T47D (cell line): Measurements from ENCODE around the gene CCDC57.

ENCODE experiments used
- DNase-seq, 2 experiments: peaks; one replicate each; pipeline versions ENCODE4 v3.0.0 to v3.0.0-alpha.2; 2011 to 2012; ENCODE audit warnings: low read depth in 1 of 2, low spot score in 1 of 2
- JUND ChIP-seq: IDR thresholded peaks from 2 replicates; pipeline ENCODE4 v1.6.1; 2012; ENCODE audit warnings: low read depth
- in situ Hi-C: cut with HindIII; loops from 2 replicates; pipeline ENCODE4 v1.10.0; 2016; ENCODE audit warnings: low sequenced_read_pairs, low pct_unique_long_range_greater_than_20kb

Gene CCDC57

DNA sequence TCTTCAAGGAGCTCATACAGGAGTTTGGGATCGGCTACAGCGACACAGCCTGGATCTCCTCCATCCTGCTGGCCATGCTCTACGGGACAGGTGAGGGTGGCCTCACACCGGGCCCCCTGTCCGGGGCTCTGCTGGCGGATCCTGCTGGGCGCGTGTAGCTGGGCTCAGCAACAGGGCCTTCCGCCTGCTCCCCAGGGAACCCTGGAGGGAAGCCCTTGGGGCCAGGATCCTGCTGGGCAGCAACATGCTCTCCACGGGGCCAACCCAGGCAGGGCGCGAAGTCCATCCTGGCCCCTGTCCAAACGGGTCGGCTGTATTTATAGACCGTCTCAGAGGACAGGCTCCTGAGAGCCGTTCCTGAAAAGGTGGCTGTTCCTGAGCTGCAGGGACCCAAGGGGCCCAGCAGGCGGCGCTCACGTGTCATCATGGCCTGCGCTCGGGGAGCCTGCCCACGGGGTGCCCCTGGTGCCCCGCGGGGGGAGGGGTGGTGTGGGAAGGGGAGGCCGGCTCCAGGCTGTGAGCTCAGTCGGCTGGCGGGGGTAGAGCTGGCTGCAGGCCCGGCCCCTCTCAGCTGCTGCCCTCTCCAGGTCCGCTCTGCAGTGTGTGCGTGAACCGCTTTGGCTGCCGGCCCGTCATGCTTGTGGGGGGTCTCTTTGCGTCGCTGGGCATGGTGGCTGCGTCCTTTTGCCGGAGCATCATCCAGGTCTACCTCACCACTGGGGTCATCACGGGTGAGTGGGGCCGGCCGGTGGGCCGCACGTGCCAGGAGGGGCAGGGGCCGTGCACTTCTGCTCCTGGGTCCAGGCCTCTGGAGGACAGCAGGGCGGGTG is 23.7 kb upstream of the CCDC57 start:
- TF ChIP-seq JUND, result no peak
- DNase-seq, result peak; percentile 82 to 87
- in situ Hi-C loops, result no loop called here

GRCh38 chr17:82235775-82236141 is 23.1 kb upstream of the CCDC57 start:
- in situ Hi-C loops, result no loop called here
- DNase-seq, result peak in 1 of 2 experiments; percentile 78
- TF ChIP-seq JUND, result no peak

DNA sequence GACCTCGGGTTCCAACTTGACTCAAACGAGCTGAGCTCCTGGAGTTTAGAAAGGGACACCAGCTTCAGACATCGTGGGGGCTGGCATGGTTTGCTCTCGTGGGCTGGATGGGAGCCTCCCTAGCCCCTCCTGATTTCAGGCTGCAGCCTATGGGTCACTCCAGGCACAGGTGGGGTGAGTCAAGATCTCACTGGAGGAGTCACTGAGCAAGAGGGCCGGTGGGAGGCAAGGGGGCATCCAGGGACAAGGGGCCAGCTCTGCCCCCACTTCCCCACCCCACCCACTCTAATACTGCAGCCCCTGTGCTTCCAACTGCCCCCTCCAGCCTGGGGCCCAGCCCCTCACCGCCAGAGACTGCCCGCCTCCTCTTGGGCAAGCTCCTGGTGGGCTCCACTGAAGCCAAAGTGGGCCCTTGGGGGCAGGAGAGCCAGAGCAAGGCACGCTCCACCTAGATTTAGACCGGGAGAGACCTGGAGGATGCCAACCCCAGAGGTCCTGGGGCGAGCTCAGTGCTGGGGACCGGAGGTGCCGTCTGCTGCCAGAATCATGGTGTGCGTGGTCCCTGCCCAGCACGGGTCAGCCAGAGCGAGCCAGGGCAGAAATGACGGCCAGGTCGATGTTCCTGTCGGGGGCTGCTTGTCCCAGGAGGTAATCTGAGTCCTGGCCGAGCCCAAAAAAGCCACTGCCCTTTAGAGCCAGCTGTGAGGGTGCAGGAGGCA is 22.6 kb upstream of the CCDC57 start:
- in situ Hi-C loops, result no loop called here

DNA sequence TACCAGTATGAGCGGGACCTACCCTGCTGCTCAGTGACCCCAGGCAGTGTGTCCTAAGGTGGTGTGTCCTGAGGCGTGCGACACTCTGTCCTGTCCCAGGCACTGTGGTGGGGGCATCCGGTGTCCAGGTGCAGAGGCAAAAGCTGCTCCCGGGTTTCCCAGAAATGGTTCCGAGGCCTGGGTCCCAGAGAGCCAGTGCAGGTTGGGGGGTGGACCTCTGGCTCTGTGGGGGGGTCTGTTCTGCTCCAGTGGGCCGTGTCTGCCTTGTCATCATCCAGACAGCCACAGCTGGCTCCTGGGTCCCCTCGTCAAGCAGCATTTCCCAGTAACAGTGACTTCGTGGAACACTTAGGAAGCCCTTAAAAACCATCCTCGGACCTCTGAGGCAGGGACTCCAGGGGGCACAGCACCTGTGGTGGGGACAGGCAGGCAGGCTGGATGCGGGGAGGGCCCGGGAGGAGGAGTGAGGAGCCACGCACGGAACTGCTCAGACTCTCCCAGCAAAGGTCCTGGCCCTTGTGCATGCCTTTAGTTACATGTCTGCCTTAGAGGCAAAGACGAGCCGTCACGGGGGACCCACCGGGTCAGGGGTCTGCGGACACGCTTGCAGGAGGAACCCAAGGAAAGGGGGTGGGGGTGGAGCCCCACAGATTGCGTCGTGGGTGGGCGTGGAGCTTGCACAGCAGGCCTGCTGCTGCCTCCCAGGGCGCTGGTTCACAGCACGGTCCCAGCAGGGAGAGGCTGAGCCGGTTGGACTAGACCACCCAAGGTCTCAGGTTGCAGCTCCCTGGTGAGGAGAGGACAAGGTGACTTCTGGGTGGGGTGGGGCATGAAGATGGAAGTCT is 21.8 kb upstream of the CCDC57 start:
- peak in 1 of 2 experiments; percentile 92 for DNase-seq
- no peak for TF ChIP-seq JUND
- in situ Hi-C loops, result no loop called here

More for the DNA sequence above, 22.6 kb upstream of the CCDC57 start:
- no peak for TF ChIP-seq JUND
- no peak for DNase-seq

DNA sequence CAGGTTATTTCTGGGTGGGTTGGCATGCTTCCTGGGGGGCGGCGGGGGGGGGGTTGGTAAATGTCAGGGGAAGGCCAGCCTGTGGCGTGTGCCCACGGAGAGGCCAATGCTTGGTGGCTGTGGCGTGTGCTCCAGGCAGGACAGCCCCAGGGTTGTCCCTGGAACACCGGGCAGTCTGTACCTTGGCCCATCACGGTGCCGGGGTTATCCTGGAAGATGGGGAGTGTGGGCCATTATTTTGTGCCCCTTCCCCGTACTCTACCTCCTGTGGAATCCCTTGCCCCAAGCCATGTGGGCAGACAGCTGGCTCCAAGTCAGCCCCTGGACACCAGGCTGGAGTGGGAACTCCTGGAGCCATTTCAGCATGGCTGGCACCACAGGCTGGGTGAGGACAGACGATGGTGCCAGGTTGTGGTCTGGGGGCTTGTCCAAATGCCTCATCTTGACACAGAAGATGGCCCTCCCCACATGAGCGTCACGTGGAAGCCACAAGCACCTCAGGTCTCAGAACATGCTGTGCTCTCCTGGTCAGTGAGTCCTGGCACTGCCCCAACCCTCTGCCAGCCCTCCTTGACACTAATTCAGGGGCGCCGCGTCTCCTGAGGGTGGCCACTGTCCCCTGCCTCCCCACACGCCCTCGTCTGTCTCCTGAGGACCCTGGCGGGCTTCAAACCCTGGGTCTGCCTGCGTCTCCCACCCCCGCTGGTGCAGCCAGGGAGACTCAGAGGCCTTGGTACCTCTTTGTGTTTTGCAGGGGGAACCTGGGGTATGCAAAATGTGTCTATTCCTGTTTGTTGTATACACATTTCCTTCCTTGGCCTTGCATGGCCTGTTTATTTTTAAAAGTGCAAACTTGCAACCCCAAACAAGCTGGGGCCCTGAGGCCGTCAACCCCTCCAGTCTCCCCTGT is 20.5 kb upstream of the CCDC57 start:
- TF ChIP-seq JUND, result no peak
- in situ Hi-C loops, result no loop called here
- DNase-seq, result no peak

- DNase-seq, result no peak
- TF ChIP-seq JUND, result no peak
- in situ Hi-C loops, result no loop called here
Observed at GRCh38 chr17:82232322-82232820, 19.7 kb upstream of the CCDC57 start.

DNA sequence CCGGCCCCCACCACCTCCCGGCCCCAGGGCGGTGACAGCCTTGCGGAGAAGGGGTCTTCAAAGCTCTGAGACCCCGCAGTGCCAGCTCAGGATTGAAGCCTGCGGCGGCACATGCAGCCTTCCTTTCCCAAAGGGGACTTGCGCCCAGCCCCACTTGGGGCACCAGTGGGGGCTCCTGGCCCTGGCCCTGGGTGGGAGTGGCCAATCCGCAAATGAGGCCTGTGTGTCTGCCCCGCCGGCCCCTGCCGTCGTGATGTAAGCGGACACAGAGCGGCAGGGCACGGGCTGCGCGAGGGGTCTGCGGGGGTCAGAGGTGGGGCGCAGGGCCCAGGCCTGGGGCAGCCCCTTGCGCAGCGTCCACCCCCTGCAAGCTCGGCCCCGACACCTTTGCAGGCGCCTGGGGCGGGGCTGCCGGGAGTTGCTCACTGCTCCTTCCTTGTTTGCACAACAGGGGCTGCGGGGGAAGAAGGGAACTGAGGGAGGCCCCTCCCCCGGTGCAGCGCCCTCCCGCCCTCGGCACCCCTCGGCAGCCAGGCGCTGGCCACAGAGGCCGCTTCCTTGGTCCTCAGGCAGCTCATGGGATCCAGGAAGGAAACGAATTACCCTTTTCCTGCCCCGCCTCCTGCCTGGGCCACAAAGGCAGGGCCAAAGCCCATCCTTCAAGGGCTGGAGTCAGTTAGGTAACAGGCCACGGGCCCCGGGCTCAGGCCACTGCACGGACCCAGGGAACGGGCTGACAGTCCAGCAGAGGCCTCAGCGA is 19.1 kb upstream of the CCDC57 start:
- in situ Hi-C loops, result no loop called here
- peak; percentile 82 to 95 for DNase-seq
- no peak for TF ChIP-seq JUND

GRCh38 chr17:82231312-82231561 is 18.6 kb upstream of the CCDC57 start:
- TF ChIP-seq JUND, result no peak
- in situ Hi-C loops, result no loop called here
- DNase-seq, result no peak

DNA sequence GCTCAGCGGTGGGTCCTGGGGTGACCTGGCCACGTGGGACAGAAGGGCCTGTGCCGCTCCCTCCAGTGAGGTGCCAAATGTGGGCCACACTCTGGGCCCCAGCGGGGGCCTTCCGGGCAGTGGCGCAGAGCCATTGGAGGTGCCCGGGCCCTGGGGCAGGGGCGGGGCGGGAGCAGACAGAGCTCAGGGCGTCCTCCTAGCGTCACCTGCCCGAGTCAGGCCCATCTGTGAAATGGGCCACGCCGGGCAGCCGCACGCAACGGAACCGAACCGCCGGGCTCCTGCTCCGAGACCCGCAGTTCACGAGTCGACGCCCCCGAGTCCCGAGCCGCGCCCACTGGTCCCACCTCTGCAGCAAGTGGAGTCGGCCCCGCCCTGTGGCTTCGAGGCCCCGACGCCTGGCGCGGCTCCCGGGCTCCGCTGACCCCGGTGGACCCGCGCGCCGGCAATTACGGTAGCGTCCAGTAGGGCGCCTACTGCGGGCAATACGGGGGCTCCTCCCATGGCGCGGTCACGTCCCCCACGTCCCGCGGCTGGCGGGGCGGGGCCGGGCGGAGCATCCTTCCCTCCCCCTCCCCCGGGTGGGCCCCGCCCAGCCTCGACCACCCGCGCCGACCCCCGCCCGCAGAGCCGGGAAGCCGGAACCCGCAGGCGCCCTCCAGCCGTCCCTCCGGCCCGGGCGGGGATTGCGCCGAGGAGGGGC is 18.1 kb upstream of the CCDC57 start:
- peak; percentile 88 to 91 for DNase-seq
- no peak for TF ChIP-seq JUND
- in situ Hi-C loops, result no loop called here

DNA sequence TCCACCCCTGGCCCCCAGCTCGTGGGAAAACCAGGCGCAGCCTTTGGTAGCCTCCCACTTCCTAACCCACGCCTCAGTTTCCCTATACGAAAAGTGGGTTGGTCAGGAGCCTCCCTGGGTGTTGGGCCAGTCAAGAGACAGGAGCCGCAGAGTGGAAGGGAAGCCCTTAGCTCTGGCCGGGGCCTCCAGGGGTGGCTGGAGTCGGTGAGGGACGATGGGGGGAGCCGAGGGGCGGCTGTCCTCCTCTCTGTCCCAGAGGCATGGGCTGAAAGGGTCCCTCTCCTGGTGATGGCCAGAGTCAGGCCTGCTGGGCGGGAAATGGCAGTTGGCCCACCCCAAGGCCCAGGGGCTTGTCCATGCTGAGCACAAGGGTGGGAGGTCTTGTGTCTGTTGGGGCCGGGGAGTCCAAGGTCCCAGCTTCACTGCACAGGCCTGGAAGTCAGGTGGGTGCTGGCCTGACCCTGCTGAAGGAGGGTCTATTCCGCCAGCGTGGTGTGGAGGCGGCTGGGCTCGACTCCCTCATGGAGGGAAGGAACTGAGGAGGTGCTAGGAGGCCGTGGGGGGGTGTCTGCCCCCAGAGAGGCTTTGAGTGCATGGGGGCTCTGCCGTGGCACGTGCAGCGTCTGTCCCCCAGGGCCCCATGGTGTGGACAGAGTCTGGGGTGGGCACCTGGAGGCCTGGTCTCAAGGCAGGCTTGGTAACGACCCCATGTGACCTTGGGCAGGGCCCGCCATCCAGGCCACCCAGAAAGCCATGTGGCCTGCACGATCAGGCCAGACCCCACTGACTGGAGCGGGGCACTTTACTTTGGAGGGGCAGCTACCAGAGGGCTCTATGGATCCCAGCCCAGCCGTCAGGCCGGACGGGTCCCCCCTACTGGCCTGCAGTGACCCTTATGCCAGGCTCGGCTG is 17.3 kb upstream of the CCDC57 start:
- DNase-seq, result no peak
- TF ChIP-seq JUND, result no peak
- in situ Hi-C loops, result no loop called here
